HepG2 (cell line): ENCODE results near the gene LNX2. TPM values are rescaled to one million over a fixed set of nuclear protein-coding genes. Genes with fewer than 3 reads are reported as not detected.

Experiments
- AGO1 ChIP-seq: fragments of 200-400 bp; formaldehyde crosslinking; IDR thresholded peaks from 2 replicates; pipeline ENCODE4 v1.6.1; 2017; ENCODE audit warnings: mild to moderate bottlenecking, low read depth, low read length, moderate library complexity; ENCODE audit not compliant: poor library complexity, severe bottlenecking
- AKAP8 ChIP-seq: sonication (generic); formaldehyde crosslinking; IDR thresholded peaks from 2 replicates; pipeline ENCODE4 v1.5.1; 2020; ENCODE audit warnings: mild to moderate bottlenecking, missing genetic modification reagents
- BHLHE40 ChIP-seq: IDR thresholded peaks from 2 replicates; pipeline ENCODE4 v1.6.1; 2011; ENCODE audit warnings: low read length, improper control_type of control experiment
- CBFB ChIP-seq: sonication (generic); formaldehyde crosslinking; IDR thresholded peaks from 2 replicates; pipeline ENCODE4 v1.4.0; 2020; ENCODE audit warnings: missing genetic modification reagents
- DRAP1 ChIP-seq: IDR thresholded peaks from 2 replicates; pipeline ENCODE4 v1.6.1; 2016; ENCODE audit warnings: missing genetic modification reagents, missing compliant biosample characterization
- FOSL1 ChIP-seq: sonication (generic); formaldehyde crosslinking; IDR thresholded peaks from 2 replicates; pipeline ENCODE4 v1.9.0; 2021; ENCODE audit warnings: missing genetic modification reagents, borderline replicate concordance
- FUBP1 ChIP-seq: sonication (generic); formaldehyde crosslinking; IDR thresholded peaks from 2 replicates; pipeline ENCODE4 v1.5.1; 2020; ENCODE audit warnings: missing genetic modification reagents, mild to moderate bottlenecking, borderline replicate concordance
- GABPA ChIP-seq, 2 experiments: IDR thresholded peaks; 2 replicates each; pipeline ENCODE4 v1.6.1; 2011 to 2016; ENCODE audit warnings: low read depth in 2 of 2, low read length in 1 of 2, missing biosample characterization in 1 of 2, missing genetic modification characterization in 1 of 2
- GFI1 ChIP-seq: sonication (generic); formaldehyde crosslinking; IDR thresholded peaks from 2 replicates; pipeline ENCODE4 v1.5.0; 2020; ENCODE audit warnings: missing genetic modification reagents, mild to moderate bottlenecking, borderline replicate concordance
- MBD4 ChIP-seq: IDR thresholded peaks from 2 replicates; pipeline ENCODE4 v1.6.1; 2012; ENCODE audit warnings: low read length, inconsistent platforms, borderline replicate concordance
- MXD3 ChIP-seq: IDR thresholded peaks from 2 replicates; pipeline ENCODE4 v1.6.1; 2016; ENCODE audit warnings: mild to moderate bottlenecking, missing biosample characterization, missing genetic modification reagents
- PAF1 ChIP-seq: IDR thresholded peaks from 2 replicates; pipeline ENCODE4 v1.6.1; 2016; ENCODE audit warnings: missing genetic modification reagents, missing compliant biosample characterization
- RBFOX2 ChIP-seq: fragments of 200-400 bp; formaldehyde crosslinking; IDR thresholded peaks from 2 replicates; pipeline ENCODE4 v1.6.1; 2017; ENCODE audit warnings: low read depth, mild to moderate bottlenecking, low read length
- RCOR2 ChIP-seq: IDR thresholded peaks from 2 replicates; pipeline ENCODE4 v1.6.1; 2016; ENCODE audit warnings: missing biosample characterization, missing genetic modification reagents
- TMF1 ChIP-seq: sonication (generic); formaldehyde crosslinking; IDR thresholded peaks from 2 replicates; pipeline ENCODE4 v1.8.1; 2022; ENCODE audit warnings: low read depth, missing genetic modification reagents
- YY1 ChIP-seq: IDR thresholded peaks from 2 replicates; pipeline ENCODE4 v1.6.1; 2011; ENCODE audit warnings: low read length, low read depth, moderate library complexity, mild to moderate bottlenecking; ENCODE audit not compliant: insufficient read depth, insufficient replicate concordance
- ZFY ChIP-seq: sonication (generic); formaldehyde crosslinking; IDR thresholded peaks from 2 replicates; pipeline ENCODE4 v1.4.0; 2020; ENCODE audit warnings: missing genetic modification reagents
- ZMAT3 ChIP-seq: sonication (generic); formaldehyde crosslinking; conservative IDR thresholded peaks from 2 replicates; pipeline ENCODE4 v1.7.0; 2021; ENCODE audit warnings: missing genetic modification reagents
- ZNF136 ChIP-seq: sonication (generic); formaldehyde crosslinking; IDR thresholded peaks from 2 replicates; pipeline ENCODE4 v1.8.1; 2022; ENCODE audit warnings: low read depth, mild to moderate bottlenecking, moderate library complexity, missing genetic modification reagents
- ZNF160 ChIP-seq: sonication (generic); formaldehyde crosslinking; IDR thresholded peaks from 2 replicates; pipeline ENCODE4 v1.8.0; 2022; ENCODE audit warnings: mild to moderate bottlenecking, inconsistent platforms, missing genetic modification reagents
- ZNF17 ChIP-seq: sonication (generic); formaldehyde crosslinking; IDR thresholded peaks from 2 replicates; pipeline ENCODE4 v1.5.0; 2020; ENCODE audit warnings: mild to moderate bottlenecking, missing genetic modification reagents
- ZNF33B ChIP-seq: sonication (generic); formaldehyde crosslinking; IDR thresholded peaks from 2 replicates; pipeline ENCODE4 v1.5.1; 2020; ENCODE audit warnings: mild to moderate bottlenecking, missing genetic modification reagents
- ZNF496 ChIP-seq: sonication (generic); formaldehyde crosslinking; IDR thresholded peaks from 2 replicates; pipeline ENCODE4 v1.8.1; 2023; ENCODE audit warnings: mild to moderate bottlenecking, moderate library complexity, missing genetic modification reagents; ENCODE audit not compliant: insufficient replicate concordance
- ZNF547 ChIP-seq: sonication (generic); formaldehyde crosslinking; IDR thresholded peaks from 2 replicates; pipeline ENCODE4 v1.5.1; 2020; ENCODE audit warnings: mild to moderate bottlenecking, missing genetic modification reagents
- ZNF563 ChIP-seq: sonication (generic); formaldehyde crosslinking; IDR thresholded peaks from 2 replicates; pipeline ENCODE4 v1.8.0; 2022; ENCODE audit warnings: mild to moderate bottlenecking, moderate library complexity, missing genetic modification reagents
- ZNF761 ChIP-seq: sonication (generic); formaldehyde crosslinking; conservative IDR thresholded peaks from 2 replicates; pipeline ENCODE4 v1.4.0; 2020; ENCODE audit warnings: mild to moderate bottlenecking, missing genetic modification reagents
- ZNF770 ChIP-seq: sonication (generic); formaldehyde crosslinking; IDR thresholded peaks from 2 replicates; pipeline ENCODE4 v1.5.0; 2020; ENCODE audit warnings: mild to moderate bottlenecking, missing genetic modification reagents
- polyA plus RNA-seq, 8 experiments: library from polyadenylated mRNA; depleted of rRNA in 3 of 8; stranded (reverse) in 7 of 8; unstranded in 1 of 8; fragments of >200 nt; fragmentation: Illumina TruSeq in 4 of 8; extraction: Trizol in 4 of 8; gene quantifications; 2 replicates each; pipeline versions ENCODE4 v1.2.1 to v1.2.3, GENCODE V29; 2011 to 2016; ENCODE audit warnings: low read depth in 4 of 8, missing spikeins in 1 of 8, mixed read lengths in 1 of 8; ENCODE audit not compliant: insufficient read depth in 1 of 8
- total RNA-seq, 5 experiments: library from RNA; depleted of rRNA; stranded (reverse); fragments of >200 nt; fragmentation: Illumina TruSeq; extraction: Trizol; gene quantifications; 2 replicates each; pipeline ENCODE4 v1.2.3, GENCODE V29; 2016; ENCODE audit warnings: low read depth in 1 of 5

The LNX2 gene
- total and polyA plus RNA-seq, 2 of the 13 experiments (the other 11 are each of a cell fraction or from before 2014, with no cell fraction given), result 9.2 to 9.7 TPM

- TF ChIP-seq ZNF160 (CRISPR knock-in tag) (no peak), MBD4 (no peak), RCOR2 (no peak), ZNF17 (CRISPR knock-in tag) (no peak), GFI1 (CRISPR knock-in tag) (no peak), YY1 (no peak), ZFY (peak; percentile 4), FUBP1 (CRISPR knock-in tag) (no peak), ZNF770 (no peak), BHLHE40 (no peak), CBFB (CRISPR knock-in tag) (no peak), DRAP1 (CRISPR knock-in tag) (no peak), ZNF136 (CRISPR knock-in tag) (no peak), RBFOX2 (0 out of 2 replicates have a peak, but pooled peaks have one; percentile 0), ZNF563 (CRISPR knock-in tag) (no peak), ZNF33B (no peak), AKAP8 (CRISPR knock-in tag) (no peak), FOSL1 (no peak), PAF1 (no peak), ZNF547 (peak; percentile 18; the same call in 1 of the 2 replicates), ZMAT3 (no peak), MXD3 (CRISPR knock-in tag) (no peak), GABPA (IDR thresholded peaks at IDR 0.05; ENCODE audit: low read depth, low read length) (no peak), GABPA (CRISPR knock-in tag; IDR thresholded peaks at IDR 0.05; ENCODE audit: low read depth) (no peak), ZNF761 (no peak), AGO1 (no peak), ZNF496 (CRISPR knock-in tag) (no peak), TMF1 (CRISPR knock-in tag) (no peak)
Observed at GRCh38 chr13:27619728-27620376, 477 bp downstream of the LNX2 start (continued).
